GM19328 (cell line): ENCODE results near the gene TARM1.
"Not testable (repeated sequence)": the region's sequence is repeated elsewhere in the genome, so short reads cannot be mapped to it uniquely, and the experiment has no call there.

ENCODE experiments used
- ATAC-seq: cut with Tn5 transposase; IDR thresholded peaks from one replicate; pipeline ENCODE4 v1.9.1; 2021; ENCODE audit warnings: mild to moderate bottlenecking, moderate library complexity; ENCODE audit not compliant: unreplicated experiment

TARM1 gene

GRCh38 chr19:54100561-54100960 lies 19.4 kb upstream of the TARM1 start, which contains the start of gene OSCAR:
OSCAR (minus strand) TSS chr19:54100803; CDS start chr19:54100792, 11 bp downstream.
- no peak for ATAC-seq

GRCh38 chr19:54099903-54100255 lies 18.7 kb upstream of the TARM1 start:
- not testable (repeated sequence) for ATAC-seq

GRCh38 chr19:54099190-54099902 lies 18.2 kb upstream of the TARM1 start:
- no peak for ATAC-seq

GRCh38 chr19:54096617-54097106 lies 15.5 kb upstream of the TARM1 start:
- ATAC-seq: no peak

GRCh38 chr19:54095859-54096616 lies 14.9 kb upstream of the TARM1 start:
- not testable (repeated sequence) for ATAC-seq

GRCh38 chr19:54095136-54095858 lies 14.1 kb upstream of the TARM1 start:
- ATAC-seq: no peak

- no peak for ATAC-seq
Measured at GRCh38 chr19:54094426-54095000, 13.3 kb upstream of the TARM1 start.

GRCh38 chr19:54084410-54084809 lies 3.2 kb upstream of the TARM1 start:
- no peak for ATAC-seq

GRCh38 chr19:54077334-54077733 lies 3.8 kb downstream of the TARM1 start:
- ATAC-seq: no peak

GRCh38 chr19:54074851-54075250 lies 6.3 kb downstream of the TARM1 start:
- no peak for ATAC-seq

GRCh38 chr19:54073829-54074228 lies 7.3 kb downstream of the TARM1 start:
- no peak for ATAC-seq

- ATAC-seq: no peak
Measured at GRCh38 chr19:54069470-54069869, 11.7 kb downstream of the TARM1 start.

- ATAC-seq: no peak
Measured at GRCh38 chr19:54063350-54064116, 17.6 kb downstream of the TARM1 start, which contains the start of gene VSTM1. VSTM1 (minus strand) TSS chr19:54063897; CDS start chr19:54063777, 120 bp downstream.

- no peak for ATAC-seq
Measured at GRCh38 chr19:54062643-54063042, 18.5 kb downstream of the TARM1 start.

GRCh38 chr19:54047616-54048015 lies 33.5 kb downstream of the TARM1 start:
- no peak for ATAC-seq

- no peak for ATAC-seq
Measured at GRCh38 chr19:54045771-54046170, 35.4 kb downstream of the TARM1 start.

- no peak for ATAC-seq
Measured at GRCh38 chr19:54042989-54043388, 38.2 kb downstream of the TARM1 start.

GRCh38 chr19:54041969-54042606 lies 39.1 kb downstream of the TARM1 start:
- ATAC-seq: no peak

- ATAC-seq: no peak
Measured at GRCh38 chr19:54040003-54040402, 41.2 kb downstream of the TARM1 start.

GRCh38 chr19:54036542-54036941 lies 44.6 kb downstream of the TARM1 start:
- not testable (repeated sequence) for ATAC-seq
